B cell (primary cell): ENCODE data around the gene DNPH1. TPM values are rescaled to one million over a fixed set of nuclear protein-coding genes. Genes with fewer than 3 reads are reported as not detected.

Source experiments
- ATAC-seq: fragments of 200-7000 bp; cut with Tn5 transposase; one replicate; pipeline ENCODE4 v1.10.0; 2021; ENCODE audit warnings: low read depth, mild to moderate bottlenecking, moderate number of reproducible peaks, moderate library complexity
- CTCF ChIA-PET: fragments of 350-600 bp; sonication (Branson Sonifier 250); formaldehyde crosslinking; loops from one replicate; lab custom pipeline; 2021; ENCODE audit warnings: antibody characterized with exemption, inconsistent platforms; lab: Charles Lee
- POLR2A ChIA-PET: fragments of 350-600 bp; sonication (Branson Sonifier 250); formaldehyde crosslinking; loops from one replicate; lab custom pipeline; 2021; ENCODE audit warnings: antibody characterized with exemption; lab: Charles Lee
- DNase-seq: peaks from one replicate; pipeline ENCODE4 v3.0.0; 2013
- H2AFZ ChIP-seq: 2 replicates; pipeline ENCODE4 v1.6.1; 2012; ENCODE audit warnings: mild to moderate bottlenecking, low read depth, low read length; ENCODE audit not compliant: insufficient read depth, poor library complexity, severe bottlenecking
- H3K27ac ChIP-seq, 2 donors: 1 replicate in 1 of 2; 2 replicates in 1 of 2; pipeline ENCODE4 v1.5.1; 2012 to 2013; ENCODE audit warnings: low read length in 2 of 2, mild to moderate bottlenecking in 2 of 2, moderate library complexity in 1 of 2
- H3K27me3 ChIP-seq, 4 experiments: fragments of 200-600 bp in 1 of 4; sonication (generic) in 1 of 4; replicated peaks in 1 of 4; 1 replicate in 2 of 4; 2 replicates in 2 of 4; pipeline versions ENCODE4 v1.6.1 to v1.7.0; 2013 to 2016; ENCODE audit warnings: low read length in 3 of 4, mild to moderate bottlenecking in 2 of 4, mixed read lengths in 1 of 4, moderate library complexity in 1 of 4; ENCODE audit not compliant: insufficient read depth in 4 of 4, control insufficient read depth in 3 of 4; ENCODE audit errors: control extremely low read depth in 1 of 4
- H3K36me3 ChIP-seq, 2 experiments: replicated peaks in 1 of 2; 1 replicate in 1 of 2; 2 replicates in 1 of 2; pipeline versions ENCODE4 v1.6.1 to v1.7.1; 2013; ENCODE audit warnings: low read length in 1 of 2; ENCODE audit not compliant: insufficient read depth in 2 of 2, control insufficient read depth in 1 of 2; ENCODE audit errors: control extremely low read depth in 1 of 2, extremely low read depth in 1 of 2
- H3K4me1 ChIP-seq, 2 donors: fragments of 200-600 bp in 1 of 2; sonication (generic) in 1 of 2; 1 replicate in 1 of 2; 2 replicates in 1 of 2; pipeline versions ENCODE4 v1.5.1 to v1.6.1; 2013 to 2017; ENCODE audit warnings: low read length in 2 of 2; ENCODE audit not compliant: control insufficient read depth in 2 of 2, insufficient read depth in 2 of 2
- H3K4me2 ChIP-seq: replicated peaks from 2 replicates; pipeline ENCODE3; 2012; ENCODE audit warnings: mild to moderate bottlenecking, low read depth, low read length; ENCODE audit not compliant: poor library complexity, severe bottlenecking
- H3K4me3 ChIP-seq, 5 experiments: fragments of 200-600 bp in 1 of 5; sonication (generic) in 1 of 5; 1 replicate in 3 of 5; 2 replicates in 2 of 5; pipeline versions ENCODE4 v1.5.1 to v1.7.0; 2011 to 2016; ENCODE audit warnings: low read length in 4 of 5, mild to moderate bottlenecking in 4 of 5, low read depth in 2 of 5, control low read depth in 1 of 5, moderate library complexity in 1 of 5; ENCODE audit not compliant: insufficient read depth in 1 of 5; ENCODE audit errors: control extremely low read depth in 1 of 5, extremely low read depth in 1 of 5
- H3K79me2 ChIP-seq: fragments of 200-600 bp; sonication (generic); one replicate; pipeline ENCODE4 v1.6.0; 2016; ENCODE audit warnings: low read length; ENCODE audit not compliant: control insufficient read depth, insufficient read depth
- H3K9ac ChIP-seq: fragments of 200-600 bp; sonication (generic); 2 replicates; pipeline ENCODE4 v1.6.1; 2017; ENCODE audit warnings: mild to moderate bottlenecking, low read length, moderate library complexity
- H3K9me3 ChIP-seq, 3 donors: one replicate each; pipeline versions ENCODE4 v1.6.1 to v1.7.1; 2013; ENCODE audit warnings: low read length in 2 of 3; ENCODE audit not compliant: control insufficient read depth in 2 of 3, insufficient read depth in 1 of 3; ENCODE audit errors: control extremely low read depth in 1 of 3
- H4K20me1 ChIP-seq: 2 replicates; pipeline ENCODE4 v1.6.0; 2012; ENCODE audit warnings: mild to moderate bottlenecking, low read length; ENCODE audit not compliant: insufficient read depth, control insufficient read depth, poor library complexity, severe bottlenecking
- H3K27ac Mint-ChIP-seq: one replicate; pipeline ENCODE4 v1.8.0; 2021; ENCODE audit warnings: mixed read lengths
- H3K27me3 Mint-ChIP-seq: one replicate; pipeline ENCODE4 v1.8.0; 2021; ENCODE audit warnings: mixed read lengths
- H3K4me1 Mint-ChIP-seq: one replicate; pipeline ENCODE4 v1.8.0; 2021; ENCODE audit warnings: mixed read lengths
- H3K4me3 Mint-ChIP-seq: one replicate; pipeline ENCODE4 v1.8.0; 2021; ENCODE audit warnings: mixed read lengths
- H3K9me3 Mint-ChIP-seq: one replicate; pipeline ENCODE4 v1.8.0; 2022; ENCODE audit warnings: mixed read lengths; ENCODE audit not compliant: insufficient read depth
- CTCF ChIP-seq: fragments of 200-600 bp; IDR thresholded peaks from one replicate; pipeline ENCODE4 v1.8.0; 2022; ENCODE audit warnings: antibody characterized with exemption, mild to moderate bottlenecking
- EZH2 ChIP-seq: IDR thresholded peaks from 2 replicates; pipeline ENCODE4 v1.6.1; 2012; ENCODE audit warnings: borderline replicate concordance, low read depth, mild to moderate bottlenecking, moderate library complexity, low read length; ENCODE audit not compliant: insufficient read depth, poor library complexity, severe bottlenecking
- WGBS: methylation state at CpG from one replicate; pipeline ENCODE4 v1.1.5; 2013; ENCODE audit warnings: missing lambda C conversion rate; ENCODE audit not compliant: insufficient coverage; 5-methylcytosine and 5-hydroxymethylcytosine counted together
- intact Hi-C: fragments of 100-400 bp; cut with micrococcal nuclease; formaldehyde crosslinking; loops from one replicate; pipeline ENCODE4 v1.10.0; 2022
- polyA plus RNA-seq: library from polyadenylated mRNA; depleted of rRNA; stranded (reverse); fragments of >200 nt; gene quantifications from 2 replicates; pipeline ENCODE4 v1.2.3, GENCODE V29; 2012
- total RNA-seq, 2 donors: library from RNA; stranded (reverse); fragments of 120-200 nt in 1 of 2; gene quantifications; 1 replicate in 1 of 2; 2 replicates in 1 of 2; pipeline versions ENCODE4 v1.2.3 to v1.2.4, GENCODE V29; 2013 to 2022

The DNPH1 gene
- total and polyA plus RNA-seq, 2 donors (not counting 1 experiment from before 2014, with no cell fraction given), result 29.0 to 52.8 TPM

- H3K4me2 ChIP-seq, result no peak overlapping the region
- DNase-seq (no peak), ATAC-seq (no peak)
- H3K9me3 ChIP-seq, result peaks cover 0 to 7% (median 0%) of the 10 kb centered on the region in 3 donors
- H3K79me2 ChIP-seq, result no peaks in the 10 kb centered on the region
- H4K20me1 ChIP-seq, result no peaks in the 10 kb centered on the region
- peaks cover 6% of the 10 kb centered on the region for H3K4me1 Mint-ChIP-seq
- no peaks in the 10 kb centered on the region for H3K9me3 Mint-ChIP-seq
- intact Hi-C loops, result no loop called here
- H3K27ac Mint-ChIP-seq, result no peak overlapping the region
- CTCF ChIA-PET, result interaction anchor here (1.2 kb wide), 1 partner anchor 8 kb away, joined by 3 read pairs; no protein-coding TSS in a partner anchor
- no peak overlapping the region for H2AFZ ChIP-seq
- TF ChIP-seq EZH2 (no peak), CTCF (no peak)
- H3K4me1 ChIP-seq, result no peaks in the 10 kb centered on the region
- peaks cover 45% of the 10 kb centered on the region for H3K27me3 Mint-ChIP-seq
- H3K36me3 ChIP-seq, result no peaks in the 10 kb centered on the region
- H3K27ac ChIP-seq, result no peak overlapping the region
- peaks cover 0 to 49% (median 14%) of the 10 kb centered on the region in 4 experiments for H3K27me3 ChIP-seq
- 90% methylated on average over 4 of the region's 11 CpGs for WGBS
- no peak overlapping the region for H3K4me3 ChIP-seq
- H3K4me3 Mint-ChIP-seq, result no peak overlapping the region
- POLR2A ChIA-PET, result no interaction called here
- H3K9ac ChIP-seq, result no peak overlapping the region
Observed at GRCh38 chr6:43254846-43255245, 25.6 kb upstream of the DNPH1 start.

- ChIA-PET POLR2A (no interaction called here), CTCF (interaction anchor here (1.2 to 2.1 kb wide), 2 partner anchors 9 to 103 kb away, joined by 3 to 6 read pairs; no protein-coding TSS in a partner anchor)
- Histone ChIP-seq H3K79me2 (no peaks in the 10 kb centered on the region), H3K9ac (no peak overlapping the region), H3K9me3 (peaks cover 0 to 7% (median 0%) of the 10 kb centered on the region in 3 donors), H2AFZ (no peak overlapping the region), H3K27me3 (peaks cover 0 to 49% (median 14%) of the 10 kb centered on the region in 4 experiments), H3K27ac (no peak overlapping the region), H3K36me3 (no peaks in the 10 kb centered on the region), H3K4me3 (no peak overlapping the region), H3K4me1 (no peaks in the 10 kb centered on the region), H3K4me2 (no peak overlapping the region), H4K20me1 (no peaks in the 10 kb centered on the region)
- intact Hi-C loops, result no loop called here
- Mint-ChIP-seq H3K27ac (no peak overlapping the region), H3K4me3 (no peak overlapping the region), H3K27me3 (peaks cover 45% of the 10 kb centered on the region), H3K4me1 (peaks cover 6% of the 10 kb centered on the region), H3K9me3 (no peaks in the 10 kb centered on the region)
- ATAC-seq (no peak), DNase-seq (no peak)
- WGBS, result 94% methylated on average over 14 of the region's 15 CpGs
- TF ChIP-seq CTCF, result no peak
- no peak for TF ChIP-seq EZH2
Observed at GRCh38 chr6:43254138-43254817, 25.0 kb upstream of the DNPH1 start.
